ENCODE data around the gene GLG1.
"Not testable (repeated sequence)": the region's sequence is repeated elsewhere in the genome, so short reads cannot be mapped to it uniquely, and the experiment has no call there.

GLG1 gene

GRCh38 chr16:74546112-74546511 is 60.8 kb downstream of the GLG1 start:
- not testable (repeated sequence) for H3K23ac ChIP-seq (ENCODE audit: low read length in 2 of 2); H2BK12ac ChIP-seq (ENCODE audit: low read length in 2 of 2); H2AK5ac ChIP-seq (ENCODE audit: low read length, severe bottlenecking); H2BK5ac ChIP-seq (ENCODE audit: low read depth, low read length, poor library complexity, severe bottlenecking); H3K4ac ChIP-seq (ENCODE audit: low read depth in 1 of 2, low read length in 2 of 2); H3K18ac ChIP-seq (ENCODE audit: low read depth in 1 of 2, low read length in 2 of 2); H3K4me2 ChIP-seq (ENCODE audit: low read length, poor library complexity, severe bottlenecking); H3K14ac ChIP-seq (ENCODE audit: low read length in 2 of 2); H4K8ac ChIP-seq (ENCODE audit: low read length); DNase-seq; H2AFZ ChIP-seq (ENCODE audit: low read depth, low read length); H3K4me3 ChIP-seq (ENCODE audit: insufficient read depth in 1 of 2, low read depth in 1 of 2, low read length in 2 of 2); H3K9me3 ChIP-seq (ENCODE audit: control insufficient read depth, low read length); H3K9ac ChIP-seq (ENCODE audit: low read length); H3K27me3 ChIP-seq (ENCODE audit: control insufficient read depth in 1 of 2, insufficient read depth in 1 of 2, low read length in 2 of 2); H3K27ac ChIP-seq (ENCODE audit: low read length, poor library complexity, severe bottlenecking); H3K79me1 ChIP-seq (replicated peaks; ENCODE audit: low read length, poor library complexity, severe bottlenecking); H2BK15ac ChIP-seq (ENCODE audit: low read depth, poor library complexity, severe bottlenecking); H2BK120ac ChIP-seq (ENCODE audit: low read depth, low read length); H3K36me3 ChIP-seq (ENCODE audit: control insufficient read depth in 1 of 2, insufficient read depth in 2 of 2, low read depth in 1 of 2, low read length in 2 of 2); H3K4me1 ChIP-seq (ENCODE audit: control insufficient read depth, insufficient read depth, low read depth, low read length); H4K91ac ChIP-seq (ENCODE audit: low read length)
- no CpG with 5 or more reads among the region's 4 CpGs for WGBS

DNA sequence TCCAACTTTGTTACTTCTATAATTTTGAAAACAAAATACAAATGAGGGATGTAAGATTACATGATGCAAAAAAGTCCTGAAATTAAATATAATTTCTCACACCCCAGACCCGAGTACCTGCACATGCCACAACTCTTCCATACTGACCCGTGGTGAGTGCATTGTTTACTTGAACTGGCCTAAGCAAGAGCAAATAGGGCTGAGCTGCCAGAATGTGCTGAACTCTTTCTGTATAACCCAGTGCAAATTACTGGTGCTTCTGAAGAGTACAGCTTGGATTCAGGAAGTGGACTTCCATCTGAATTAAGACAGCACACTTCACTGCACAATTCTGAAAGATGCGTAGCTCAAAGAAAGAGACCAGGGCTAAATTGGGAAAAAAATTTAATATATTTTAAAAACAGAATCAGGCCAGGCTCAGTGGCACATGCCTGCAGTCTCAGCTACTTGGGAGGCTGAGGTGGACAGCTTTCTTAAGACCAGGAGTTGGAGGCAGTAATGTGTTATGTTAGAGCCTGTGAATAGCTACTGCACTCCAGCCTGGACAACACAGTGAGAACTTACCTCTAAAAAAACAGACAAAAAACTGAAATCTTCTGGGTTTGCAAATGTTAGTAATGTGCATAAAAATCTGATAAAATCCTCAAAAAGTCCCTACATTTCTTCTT is 63.9 kb downstream of the GLG1 start:
- H3K14ac ChIP-seq (ENCODE audit: low read length in 2 of 2); H4K91ac ChIP-seq (ENCODE audit: low read length); H2BK120ac ChIP-seq (ENCODE audit: low read depth, low read length); H3K4me2 ChIP-seq (ENCODE audit: low read length, poor library complexity, severe bottlenecking); DNase-seq; H3K4me3 ChIP-seq (ENCODE audit: insufficient read depth in 1 of 2, low read depth in 1 of 2, low read length in 2 of 2); H3K4ac ChIP-seq (ENCODE audit: low read depth in 1 of 2, low read length in 2 of 2); H3K27ac ChIP-seq (ENCODE audit: low read length, poor library complexity, severe bottlenecking); H2BK15ac ChIP-seq (ENCODE audit: low read depth, poor library complexity, severe bottlenecking); H3K4me1 ChIP-seq (ENCODE audit: control insufficient read depth, insufficient read depth, low read depth, low read length); H3K9ac ChIP-seq (ENCODE audit: low read length); H2BK12ac ChIP-seq (ENCODE audit: low read length in 2 of 2); H3K27me3 ChIP-seq (ENCODE audit: control insufficient read depth in 1 of 2, insufficient read depth in 1 of 2, low read length in 2 of 2); H3K18ac ChIP-seq (ENCODE audit: low read depth in 1 of 2, low read length in 2 of 2); H2AK5ac ChIP-seq (ENCODE audit: low read length, severe bottlenecking); H2AFZ ChIP-seq (ENCODE audit: low read depth, low read length); H4K8ac ChIP-seq (ENCODE audit: low read length); H3K23ac ChIP-seq (ENCODE audit: low read length in 2 of 2); H3K9me3 ChIP-seq (ENCODE audit: control insufficient read depth, low read length); H2BK5ac ChIP-seq (ENCODE audit: low read depth, low read length, poor library complexity, severe bottlenecking); H3K79me1 ChIP-seq (replicated peaks; ENCODE audit: low read length, poor library complexity, severe bottlenecking); H3K36me3 ChIP-seq (ENCODE audit: control insufficient read depth in 1 of 2, insufficient read depth in 2 of 2, low read depth in 1 of 2, low read length in 2 of 2): not testable (repeated sequence)
- WGBS = 80% methylated on average over 1 of the region's 3 CpGs

- not testable (repeated sequence) for H2AK5ac ChIP-seq (ENCODE audit: low read length, severe bottlenecking); H2BK120ac ChIP-seq (ENCODE audit: low read depth, low read length)
- WGBS = 80% methylated on average over 1 of the region's 6 CpGs
Observed at GRCh38 chr16:74540663-74541062, 66.3 kb downstream of the GLG1 start.

DNA sequence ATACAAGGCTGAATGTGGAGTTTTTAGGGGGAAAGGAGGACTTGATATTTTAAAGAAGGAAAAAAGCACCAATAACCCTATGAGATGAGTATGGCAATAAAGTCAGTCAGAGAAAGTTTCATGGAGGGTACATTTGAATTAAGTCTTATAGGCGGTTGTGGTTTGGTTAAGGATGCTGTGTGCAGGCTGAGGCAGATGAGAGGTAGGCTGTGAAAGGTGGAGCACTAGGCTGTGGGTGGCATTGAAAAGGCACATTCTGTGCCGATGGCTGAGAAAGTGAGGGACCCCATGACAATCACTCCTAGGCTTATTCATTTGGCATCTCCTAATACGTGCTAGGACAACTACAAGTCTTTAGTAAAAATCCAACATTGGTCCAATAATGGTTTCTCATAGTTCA is 68.1 kb downstream of the GLG1 start:
- H3K9me3 ChIP-seq (ENCODE audit: control insufficient read depth, low read length); H2AK5ac ChIP-seq (ENCODE audit: low read length, severe bottlenecking); H3K18ac ChIP-seq (ENCODE audit: low read depth in 1 of 2, low read length in 2 of 2); H3K79me1 ChIP-seq (replicated peaks; ENCODE audit: low read length, poor library complexity, severe bottlenecking); H4K91ac ChIP-seq (ENCODE audit: low read length); H2AFZ ChIP-seq (ENCODE audit: low read depth, low read length); H3K4me1 ChIP-seq (ENCODE audit: control insufficient read depth, insufficient read depth, low read depth, low read length); H3K4me3 ChIP-seq (ENCODE audit: insufficient read depth in 1 of 2, low read depth in 1 of 2, low read length in 2 of 2); H3K27ac ChIP-seq (ENCODE audit: low read length, poor library complexity, severe bottlenecking); H4K8ac ChIP-seq (ENCODE audit: low read length); H3K27me3 ChIP-seq (ENCODE audit: control insufficient read depth in 1 of 2, insufficient read depth in 1 of 2, low read length in 2 of 2); H3K9ac ChIP-seq (ENCODE audit: low read length); DNase-seq; H3K36me3 ChIP-seq (ENCODE audit: control insufficient read depth in 1 of 2, insufficient read depth in 2 of 2, low read depth in 1 of 2, low read length in 2 of 2); H2BK120ac ChIP-seq (ENCODE audit: low read depth, low read length); H3K14ac ChIP-seq (ENCODE audit: low read length in 2 of 2); H2BK12ac ChIP-seq (ENCODE audit: low read length in 2 of 2); H3K4me2 ChIP-seq (ENCODE audit: low read length, poor library complexity, severe bottlenecking); H3K4ac ChIP-seq (ENCODE audit: low read depth in 1 of 2, low read length in 2 of 2); H2BK15ac ChIP-seq (ENCODE audit: low read depth, poor library complexity, severe bottlenecking); H2BK5ac ChIP-seq (ENCODE audit: low read depth, low read length, poor library complexity, severe bottlenecking); H3K23ac ChIP-seq (ENCODE audit: low read length in 2 of 2): not testable (repeated sequence)
- WGBS = no CpG with 5 or more reads among the region's 3 CpGs

More at GRCh38 chr16:74540663-74541062, 66.3 kb downstream of the GLG1 start:
- not testable (repeated sequence) for H3K14ac ChIP-seq (ENCODE audit: low read length in 2 of 2); H4K8ac ChIP-seq (ENCODE audit: low read length); H3K4me2 ChIP-seq (ENCODE audit: low read length, poor library complexity, severe bottlenecking); H2BK15ac ChIP-seq (ENCODE audit: low read depth, poor library complexity, severe bottlenecking); DNase-seq; H3K9ac ChIP-seq (ENCODE audit: low read length); H3K79me1 ChIP-seq (replicated peaks; ENCODE audit: low read length, poor library complexity, severe bottlenecking); H3K27me3 ChIP-seq (ENCODE audit: control insufficient read depth in 1 of 2, insufficient read depth in 1 of 2, low read length in 2 of 2); H2BK5ac ChIP-seq (ENCODE audit: low read depth, low read length, poor library complexity, severe bottlenecking); H2AFZ ChIP-seq (ENCODE audit: low read depth, low read length); H3K18ac ChIP-seq (ENCODE audit: low read depth in 1 of 2, low read length in 2 of 2); H3K36me3 ChIP-seq (ENCODE audit: control insufficient read depth in 1 of 2, insufficient read depth in 2 of 2, low read depth in 1 of 2, low read length in 2 of 2); H3K27ac ChIP-seq (ENCODE audit: low read length, poor library complexity, severe bottlenecking); H3K4me3 ChIP-seq (ENCODE audit: insufficient read depth in 1 of 2, low read depth in 1 of 2, low read length in 2 of 2); H3K4me1 ChIP-seq (ENCODE audit: control insufficient read depth, insufficient read depth, low read depth, low read length); H4K91ac ChIP-seq (ENCODE audit: low read length); H3K23ac ChIP-seq (ENCODE audit: low read length in 2 of 2); H3K4ac ChIP-seq (ENCODE audit: low read depth in 1 of 2, low read length in 2 of 2); H2BK12ac ChIP-seq (ENCODE audit: low read length in 2 of 2); H3K9me3 ChIP-seq (ENCODE audit: control insufficient read depth, low read length)
